ENCODE results near the gene KCNK5. TPM values are rescaled to one million over a fixed set of nuclear protein-coding genes. Genes with fewer than 3 reads are reported as not detected.

The KCNK5 gene
- total and polyA plus RNA-seq, 9 of the 15 experiments (the other 6 are each of a cell fraction or from before 2014, with no cell fraction given): 1.5 to 45.8 (median 25.8) TPM

DNA sequence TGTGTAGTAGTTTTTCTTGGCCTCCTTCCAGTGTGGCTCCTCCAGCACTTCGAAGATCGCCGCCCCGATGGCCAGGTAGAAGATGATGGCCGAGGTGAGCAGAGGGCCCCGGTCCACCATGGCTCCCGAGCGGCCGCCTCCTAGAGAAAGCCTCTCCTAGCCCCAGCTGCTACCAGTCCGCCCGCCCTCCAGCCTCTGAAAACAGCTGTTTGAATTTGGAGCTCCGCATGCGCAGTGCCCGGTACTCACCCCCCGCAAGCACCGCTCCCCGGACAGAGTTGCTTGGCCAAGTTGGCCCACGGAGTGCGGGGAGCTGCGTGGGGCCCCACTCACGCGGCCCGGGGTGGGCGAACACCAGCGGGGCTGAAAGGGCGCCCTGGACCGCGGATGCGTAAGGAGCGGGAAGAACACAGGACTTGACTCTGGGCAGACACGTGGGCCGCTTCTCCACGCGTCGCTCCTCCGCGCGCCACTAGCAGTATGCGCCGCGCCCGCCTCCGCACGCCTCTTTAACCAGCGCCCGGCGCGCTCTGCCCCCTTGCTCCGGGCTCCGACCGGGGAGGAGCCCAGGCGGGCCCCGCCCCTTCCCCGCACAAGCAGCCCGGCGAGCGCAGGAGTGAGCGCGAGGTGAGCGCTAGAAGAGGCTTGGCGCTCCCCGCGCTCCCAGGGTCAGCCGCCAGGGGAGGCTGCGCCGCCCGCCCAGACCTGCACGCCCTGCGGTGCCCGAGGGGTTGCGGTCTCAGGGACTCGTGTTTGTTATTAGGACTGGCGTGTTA lies at the start of gene KCNK5 (continued):
- TF ChIP-seq ATF6 (CRISPR knock-in tag; IDR thresholded peaks at IDR 0.05) (peak; percentile 46; the same call in 1 of the 2 replicates), HIVEP1 (CRISPR knock-in tag; IDR thresholded peaks at IDR 0.05) (no peak), EHMT2 (IDR thresholded peaks at IDR 0.05) (no peak), NFIX (CRISPR knock-in tag; IDR thresholded peaks at IDR 0.05; ENCODE audit: low read depth) (no peak), TRIM28 (IDR thresholded peaks at IDR 0.05) (no peak), ZBTB26 (CRISPR knock-in tag; IDR thresholded peaks at IDR 0.05) (no peak), ZNF584 (CRISPR knock-in tag; IDR thresholded peaks at IDR 0.05; ENCODE audit: low read depth) (no peak), NFRKB (IDR thresholded peaks at IDR 0.05; ENCODE audit: low read depth) (0 out of 2 replicates have a peak, but pooled peaks have one; percentile 28), ZNF174 (CRISPR knock-in tag; IDR thresholded peaks at IDR 0.05) (no peak), TRIM24 (IDR thresholded peaks at IDR 0.05) (0 out of 4 replicates have a peak, but pooled peaks of 1 of the 2 experiments have one; percentile 24), BRD4 (IDR thresholded peaks at IDR 0.05) (no peak), PRPF4 (IDR thresholded peaks at IDR 0.05; ENCODE audit: insufficient read depth, low read depth, low read length, poor library complexity, severe bottlenecking) (peak; percentile 78), MBD2 (IDR thresholded peaks at IDR 0.05; ENCODE audit: borderline replicate concordance, low read depth) (peak; percentile 67; the same call in 1 of the 2 replicates), SRF (CRISPR knock-in tag; IDR thresholded peaks at IDR 0.05) (peak in 1 of 2 experiments; percentile 72; a peak in 2 of 4 replicates), FOXP1 (CRISPR knock-in tag; IDR thresholded peaks at IDR 0.05) (no peak), ZNF76 (CRISPR knock-in tag; IDR thresholded peaks at IDR 0.05; ENCODE audit: borderline replicate concordance) (0 out of 2 replicates have a peak, but pooled peaks have one; percentile 24), ATF1 (CRISPR knock-in tag; IDR thresholded peaks at IDR 0.05) (peak; percentile 83), ATF1 (tag; IDR thresholded peaks at IDR 0.05) (peak; percentile 89), CHCHD3 (CRISPR knock-in tag; IDR thresholded peaks at IDR 0.05) (0 out of 2 replicates have a peak, but pooled peaks have one; percentile 40), NFIC (IDR thresholded peaks at IDR 0.05) (peak; percentile 79), CGGBP1 (CRISPR knock-in tag; IDR thresholded peaks at IDR 0.05) (no peak), KLF13 (tag; IDR thresholded peaks at IDR 0.05; ENCODE audit: borderline replicate concordance, low read depth) (peak; percentile 18; the same call in 1 of the 2 replicates), ZNF347 (CRISPR knock-in tag; IDR thresholded peaks at IDR 0.05; ENCODE audit: low read depth) (no peak)
- TF ChIP-seq, protein P1, sequence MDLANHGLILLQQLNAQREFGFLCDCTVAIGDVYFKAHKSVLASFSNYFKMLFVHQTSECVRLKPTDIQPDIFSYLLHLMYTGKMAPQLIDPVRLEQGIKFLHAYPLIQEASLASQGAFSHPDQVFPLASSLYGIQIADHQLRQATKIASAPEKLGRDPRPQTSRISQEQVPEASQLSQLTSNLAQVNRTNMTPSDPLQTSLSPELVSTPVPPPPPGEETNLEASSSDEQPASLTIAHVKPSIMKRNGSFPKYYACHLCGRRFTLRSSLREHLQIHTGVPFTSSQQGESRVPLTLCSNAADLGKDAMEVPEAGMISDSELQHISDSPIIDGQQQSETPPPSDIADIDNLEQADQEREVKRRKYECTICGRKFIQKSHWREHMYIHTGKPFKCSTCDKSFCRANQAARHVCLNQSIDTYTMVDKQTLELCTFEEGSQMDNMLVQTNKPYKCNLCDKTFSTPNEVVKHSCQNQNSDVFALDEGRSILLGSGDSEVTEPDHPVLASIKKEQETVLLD (IDR thresholded peaks at IDR 0.05): peak; percentile 94
